Body of pancreas (tissue), 4 donors: Measurements from ENCODE around the gene JMJD6.

ENCODE experiments used
- CTCF ChIP-seq, 7 experiments: fragments of 450-650 bp in 4 of 7; fragments of 200-600 bp in 3 of 7; sonication (generic) in 3 of 7; IDR thresholded peaks; one replicate each; pipeline ENCODE4 v1.5.1; 2016 to 2019; ENCODE audit warnings: antibody characterized with exemption in 7 of 7
- POLR2A ChIP-seq, 3 donors: fragments of 450-650 bp; IDR thresholded peaks; one replicate each; pipeline ENCODE4 v1.6.1; 2016; ENCODE audit warnings: antibody characterized with exemption in 3 of 3, mild to moderate bottlenecking in 2 of 3

- no peak for TF ChIP-seq CTCF (IDR thresholded peaks at IDR 0.05)
- TF ChIP-seq POLR2A (IDR thresholded peaks at IDR 0.05), result no peak
Measured at GRCh38 chr17:76740329-76741118, 14.1 kb upstream of the JMJD6 start.
